ENCODE measurements around the gene ACOT9.
"Not testable (repeated sequence)": the region's sequence is repeated elsewhere in the genome, so short reads cannot be mapped to it uniquely, and the experiment has no call there.

ACOT9 gene

GRCh38 chrX:23749576-23749975 lies 6.5 kb upstream of the ACOT9 start:
- TF ChIP-seq CTCF (conservative IDR thresholded peaks at IDR 0.05; ENCODE audit: low read depth, low read length) = no peak
- DNase-seq (ENCODE audit: low read depth) = no peak
- H3K4me3 ChIP-seq (ENCODE audit: low read depth, low read length) = no peak overlapping the region

- no peak for DNase-seq (ENCODE audit: low read depth)
- H3K4me3 ChIP-seq (ENCODE audit: low read depth, low read length) = no peak overlapping the region
- TF ChIP-seq CTCF (conservative IDR thresholded peaks at IDR 0.05; ENCODE audit: low read depth, low read length) = no peak
These were observed 6.1 kb upstream of the ACOT9 start for GRCh38 chrX:23749129-23749528.

- H3K4me3 ChIP-seq (ENCODE audit: low read depth, low read length) = no peak overlapping the region
- DNase-seq (ENCODE audit: low read depth) = no peak
- no peak for TF ChIP-seq CTCF (conservative IDR thresholded peaks at IDR 0.05; ENCODE audit: low read depth, low read length)
These were observed 2.7 kb upstream of the ACOT9 start for GRCh38 chrX:23745786-23746185.

- DNase-seq (ENCODE audit: low read depth) = not testable (repeated sequence)
These were observed 521 bp upstream of the ACOT9 start for GRCh38 chrX:23743623-23743971.

GRCh38 chrX:23742174-23742696 lies 841 bp downstream of the ACOT9 start:
- peak overlapping the region; percentile 85 for H3K4me3 ChIP-seq (ENCODE audit: low read depth, low read length)
- peak; percentile 70 for DNase-seq (ENCODE audit: low read depth)
- TF ChIP-seq CTCF (conservative IDR thresholded peaks at IDR 0.05; ENCODE audit: low read depth, low read length) = no peak

More at GRCh38 chrX:23743623-23743971, 521 bp upstream of the ACOT9 start:
- H3K4me3 ChIP-seq (ENCODE audit: low read depth, low read length) = peak overlapping the region; percentile 33

GRCh38 chrX:23737413-23737812 lies 5.7 kb downstream of the ACOT9 start:
- no peak overlapping the region for H3K4me3 ChIP-seq (ENCODE audit: low read depth, low read length)
- TF ChIP-seq CTCF (conservative IDR thresholded peaks at IDR 0.05; ENCODE audit: low read depth, low read length) = no peak
- peak; percentile 20 for DNase-seq (ENCODE audit: low read depth)

GRCh38 chrX:23736030-23736429 lies 7.0 kb downstream of the ACOT9 start:
- DNase-seq (ENCODE audit: low read depth) = no peak
- no peak overlapping the region for H3K4me3 ChIP-seq (ENCODE audit: low read depth, low read length)
- TF ChIP-seq CTCF (conservative IDR thresholded peaks at IDR 0.05; ENCODE audit: low read depth, low read length) = no peak

Measured in choroid plexus epithelial cell (primary cell).